ENCODE results near the gene COPS4.
"Not testable (repeated sequence)": the region's sequence is repeated elsewhere in the genome, so short reads cannot be mapped to it uniquely, and the experiment has no call there.

The COPS4 gene

DNA sequence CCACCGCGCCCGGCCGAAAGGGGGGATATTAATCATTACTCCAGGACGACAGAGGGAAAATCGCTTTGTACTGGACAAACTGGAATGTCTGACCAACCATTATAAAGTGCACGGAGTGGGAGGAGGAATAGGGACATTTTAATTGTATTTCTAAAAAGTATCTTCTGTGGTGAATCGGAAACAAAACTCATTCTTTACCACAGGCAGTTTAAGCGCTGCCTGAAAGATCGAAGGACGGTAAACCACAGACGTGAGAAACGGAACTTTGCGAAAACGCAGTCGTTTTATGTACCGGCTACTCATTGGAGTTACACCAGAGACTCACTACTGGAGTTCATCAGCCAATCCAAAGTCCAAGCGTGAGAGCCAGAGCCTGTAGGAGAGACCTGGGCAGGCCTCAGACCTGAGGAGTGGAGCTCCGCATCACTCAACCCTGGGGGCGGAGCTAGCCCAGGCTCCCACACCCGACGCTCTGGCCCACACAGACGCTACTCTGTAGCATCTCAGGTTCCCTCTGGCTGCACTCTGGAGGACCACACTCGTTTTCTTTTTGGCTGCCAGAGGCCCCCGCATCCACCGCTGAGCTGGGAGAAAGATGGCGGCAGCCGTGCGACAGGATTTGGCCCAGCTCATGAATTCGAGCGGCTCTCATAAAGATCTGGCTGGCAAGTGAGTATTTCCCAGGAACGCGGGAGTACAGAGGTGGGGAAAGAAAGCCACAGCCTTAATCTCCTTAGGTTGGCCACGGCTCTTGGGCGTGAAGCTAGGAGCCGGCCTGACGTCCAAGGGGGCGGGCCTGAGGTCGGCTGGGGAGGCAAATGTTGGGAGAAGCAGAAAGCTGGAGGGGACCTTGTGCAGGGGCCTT lies at the start of gene COPS4:
COPS4 (plus strand) TSS at position 554 of the 865 bp plus-strand sequence; CDS start at position 596, 42 bp downstream.
- peak; percentile 97 for DNase-seq

DNA sequence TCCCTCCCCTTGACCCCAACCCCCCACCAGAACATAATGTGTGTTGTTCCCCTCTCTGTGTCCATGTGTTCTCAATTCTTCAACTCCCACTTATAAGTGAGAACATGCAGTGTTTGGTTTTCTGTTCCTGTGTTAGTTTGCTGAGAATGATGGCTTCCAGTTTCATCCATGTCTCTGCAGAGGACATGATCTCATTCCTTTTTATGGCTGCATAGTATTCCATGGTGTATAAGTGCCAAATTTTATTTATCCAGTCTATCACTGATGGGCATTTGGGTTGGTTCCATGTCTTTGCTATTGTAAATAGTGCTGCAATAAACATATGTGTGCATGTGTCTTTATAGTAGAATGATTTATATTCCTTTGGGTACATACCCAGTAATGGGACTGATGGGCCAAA lies 47.5 kb upstream of the COPS4 start:
- not testable (repeated sequence) for DNase-seq

DNA sequence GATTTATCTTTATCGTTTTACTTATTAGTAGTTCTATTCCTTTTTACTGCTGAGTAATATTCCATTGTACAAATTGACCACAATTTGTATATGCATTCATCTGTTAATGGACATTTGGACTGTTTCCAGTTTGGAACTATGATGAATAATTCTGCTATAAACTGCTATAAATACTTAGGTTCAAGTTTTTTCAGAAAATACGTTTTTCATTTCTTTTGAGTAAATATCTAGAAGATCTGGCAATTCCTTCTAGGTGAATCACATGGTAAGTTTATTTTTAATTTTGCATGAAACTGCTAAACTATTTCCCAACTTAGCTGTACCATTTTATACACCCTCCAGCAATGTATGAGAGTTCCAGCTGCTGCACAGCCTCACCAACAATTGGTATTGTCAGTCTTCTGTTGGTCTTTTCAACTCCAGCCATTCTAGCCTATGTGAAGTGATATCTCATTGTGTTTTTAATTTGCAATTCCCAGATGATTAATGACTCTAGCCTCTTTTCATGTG lies 46.6 kb upstream of the COPS4 start:
- DNase-seq, result no peak

DNA sequence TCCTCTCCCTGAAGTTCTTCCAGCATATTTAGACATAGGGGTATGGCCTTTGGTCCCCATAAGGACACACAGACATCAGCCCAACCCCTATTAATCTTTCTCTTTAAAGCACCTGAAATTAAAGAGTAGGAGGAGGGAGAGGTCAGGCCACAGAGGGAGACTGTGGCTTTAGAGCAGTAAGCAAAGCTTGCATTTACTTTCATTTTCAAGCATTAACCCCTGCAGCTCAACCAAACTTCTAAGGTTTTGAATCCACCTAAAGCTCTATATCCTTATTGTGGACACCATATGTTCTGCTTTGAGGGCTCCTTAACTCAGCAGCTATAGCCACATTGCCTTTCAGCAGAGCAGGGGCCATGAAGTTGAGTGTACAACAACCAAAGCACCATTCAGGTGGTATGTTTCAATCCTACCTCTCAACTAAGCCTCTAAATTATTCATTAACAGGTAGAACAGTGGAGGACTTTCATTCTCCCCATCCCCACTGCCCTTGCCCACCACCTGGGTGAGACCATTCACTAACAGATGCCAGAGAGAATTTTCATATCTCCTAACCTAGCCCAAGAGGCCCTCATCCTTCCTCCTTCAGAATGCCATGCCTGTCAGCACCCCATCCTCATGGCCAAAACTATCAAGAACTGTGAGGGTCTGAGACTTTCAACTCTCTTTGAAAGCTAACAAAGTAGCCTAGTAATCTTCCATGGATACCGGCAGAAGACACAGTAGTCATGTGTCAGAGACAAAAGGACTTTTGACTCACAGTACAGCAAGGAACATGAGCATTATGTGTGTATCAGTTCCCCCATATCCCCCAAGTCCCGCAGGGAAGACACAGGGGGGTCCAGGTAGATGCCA lies 45.2 kb upstream of the COPS4 start:
- no peak for DNase-seq

DNA sequence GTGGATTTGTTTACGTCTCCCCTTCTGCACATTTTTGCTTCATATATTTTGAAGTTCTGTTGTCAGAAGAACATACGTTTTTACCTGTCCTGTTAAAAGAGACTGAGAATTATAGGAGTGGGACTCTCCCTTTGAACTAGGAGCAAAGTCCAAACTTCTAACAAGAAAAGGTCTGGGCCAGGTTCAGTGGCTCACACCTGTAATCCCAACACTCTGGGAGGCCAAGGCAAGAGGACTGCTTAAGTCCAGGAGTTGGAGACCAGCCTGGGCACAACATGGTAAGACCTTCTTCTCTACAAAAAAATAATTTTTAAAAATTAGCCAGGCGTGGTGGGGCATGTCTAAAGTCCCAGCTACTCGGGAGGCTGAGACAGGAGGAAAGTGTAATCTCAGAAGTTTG lies 40.1 kb upstream of the COPS4 start:
- no peak for DNase-seq

DNA sequence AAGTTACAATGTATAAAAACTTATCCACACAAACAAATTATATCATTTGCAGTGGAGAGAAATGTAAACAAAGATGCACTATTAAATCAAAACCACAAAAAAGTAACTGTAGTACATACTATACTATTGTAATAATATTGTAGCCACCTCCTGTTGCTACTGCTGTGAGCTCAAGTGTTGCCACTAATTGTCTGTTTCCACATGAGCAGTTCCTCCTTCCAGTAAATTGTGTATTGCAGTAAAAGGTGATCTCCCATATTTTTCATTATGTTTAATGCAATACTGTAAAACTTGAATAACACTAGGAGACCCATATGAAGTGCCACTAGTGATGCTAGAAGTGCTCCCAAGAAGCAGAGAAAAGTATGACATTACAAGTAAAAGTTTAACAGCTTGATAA lies 36.1 kb upstream of the COPS4 start:
- no peak for DNase-seq

DNA sequence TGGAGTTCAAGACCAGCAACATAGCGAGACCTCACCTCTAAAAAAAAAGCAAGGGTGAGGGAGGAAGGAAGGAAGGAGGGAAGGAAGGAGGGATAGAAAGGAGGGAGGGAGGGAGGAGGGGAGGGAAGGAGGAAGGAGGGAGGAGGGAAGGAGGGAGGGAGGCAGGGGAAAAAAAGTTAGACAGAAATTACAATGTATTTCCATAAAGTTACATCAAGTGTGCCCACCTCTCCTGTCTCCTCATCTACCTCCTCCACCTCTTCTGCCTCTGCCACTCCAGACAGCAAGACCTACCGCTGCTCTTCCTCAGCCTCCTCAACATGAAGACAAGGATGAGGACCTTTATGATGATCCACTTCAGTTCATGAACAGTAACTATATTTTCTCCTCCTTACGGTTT lies 32.7 kb upstream of the COPS4 start:
- no peak for DNase-seq

DNA sequence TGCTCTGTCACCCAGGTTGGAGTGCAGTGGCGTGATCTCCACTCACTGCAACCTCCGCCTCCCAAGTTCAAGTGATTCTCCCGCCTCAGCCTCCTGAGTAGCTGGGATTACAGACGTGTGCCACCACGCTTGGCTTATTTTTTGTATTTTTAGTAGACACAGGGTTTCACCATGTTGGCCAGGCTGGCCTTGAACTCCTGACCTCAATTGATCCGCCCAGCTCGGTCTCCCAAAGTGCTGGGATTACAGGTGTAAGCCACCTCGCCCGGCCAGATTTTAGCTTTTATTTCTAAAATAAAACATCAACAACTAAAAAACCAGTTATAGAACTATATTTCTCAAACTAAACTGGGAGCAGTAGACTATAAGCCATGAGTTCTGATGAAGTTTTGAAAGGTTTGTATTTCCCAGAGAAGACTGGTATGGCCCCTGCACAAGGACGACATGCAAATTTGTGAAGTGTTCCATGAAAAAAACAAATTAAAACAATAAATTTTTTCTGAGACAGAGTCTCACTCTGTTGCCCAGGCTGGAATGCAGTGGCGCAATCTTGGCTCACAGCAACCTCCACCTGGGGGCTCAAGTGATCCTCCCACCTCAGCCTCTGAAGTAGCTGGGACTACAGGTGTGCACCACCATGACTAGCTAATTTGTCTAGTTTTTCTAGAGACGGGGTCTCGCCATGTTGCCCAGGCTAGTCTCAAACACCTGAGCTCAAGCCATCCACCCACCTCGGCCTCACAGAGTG lies 31.8 kb upstream of the COPS4 start:
- DNase-seq, result not testable (repeated sequence)

DNA sequence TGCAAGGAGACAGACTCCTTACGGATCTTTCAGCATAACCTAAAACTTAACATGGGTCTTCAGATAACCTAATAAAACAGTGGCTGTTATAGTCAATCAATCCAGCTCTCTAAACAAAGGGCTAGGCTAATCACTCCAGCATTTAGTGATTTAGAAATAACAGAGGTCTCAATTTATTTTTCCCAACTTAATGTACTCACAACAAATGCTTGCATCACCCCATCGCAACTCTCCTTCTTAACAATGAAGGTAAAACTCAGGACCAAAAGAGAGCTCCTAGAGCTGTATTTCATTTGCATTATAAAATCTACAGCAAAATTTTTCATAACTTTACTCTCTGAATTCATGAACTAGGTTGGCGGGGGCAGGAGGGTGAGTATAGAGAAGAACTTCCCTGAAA lies 25.5 kb upstream of the COPS4 start:
- DNase-seq, result no peak

DNA sequence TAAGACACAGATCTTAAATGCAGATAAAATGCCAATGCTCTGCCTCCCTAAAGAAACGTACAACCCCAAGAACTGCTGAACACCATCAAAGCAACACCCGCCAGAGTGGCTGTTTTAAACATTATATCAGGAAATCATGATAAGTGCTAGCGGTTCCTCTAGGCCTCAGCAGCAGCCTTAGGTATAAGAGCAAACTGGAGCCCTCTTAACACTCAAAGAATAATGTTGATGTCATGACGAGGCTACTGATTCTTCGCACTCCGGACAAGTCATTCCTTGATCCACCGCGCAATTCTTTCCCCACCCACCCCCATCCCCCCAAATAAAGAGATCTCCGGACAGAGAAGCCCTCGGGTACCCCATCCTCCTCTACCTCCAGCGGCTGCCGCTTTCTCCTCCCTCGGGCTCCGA lies 24.9 kb upstream of the COPS4 start:
- DNase-seq, result no peak

DNA sequence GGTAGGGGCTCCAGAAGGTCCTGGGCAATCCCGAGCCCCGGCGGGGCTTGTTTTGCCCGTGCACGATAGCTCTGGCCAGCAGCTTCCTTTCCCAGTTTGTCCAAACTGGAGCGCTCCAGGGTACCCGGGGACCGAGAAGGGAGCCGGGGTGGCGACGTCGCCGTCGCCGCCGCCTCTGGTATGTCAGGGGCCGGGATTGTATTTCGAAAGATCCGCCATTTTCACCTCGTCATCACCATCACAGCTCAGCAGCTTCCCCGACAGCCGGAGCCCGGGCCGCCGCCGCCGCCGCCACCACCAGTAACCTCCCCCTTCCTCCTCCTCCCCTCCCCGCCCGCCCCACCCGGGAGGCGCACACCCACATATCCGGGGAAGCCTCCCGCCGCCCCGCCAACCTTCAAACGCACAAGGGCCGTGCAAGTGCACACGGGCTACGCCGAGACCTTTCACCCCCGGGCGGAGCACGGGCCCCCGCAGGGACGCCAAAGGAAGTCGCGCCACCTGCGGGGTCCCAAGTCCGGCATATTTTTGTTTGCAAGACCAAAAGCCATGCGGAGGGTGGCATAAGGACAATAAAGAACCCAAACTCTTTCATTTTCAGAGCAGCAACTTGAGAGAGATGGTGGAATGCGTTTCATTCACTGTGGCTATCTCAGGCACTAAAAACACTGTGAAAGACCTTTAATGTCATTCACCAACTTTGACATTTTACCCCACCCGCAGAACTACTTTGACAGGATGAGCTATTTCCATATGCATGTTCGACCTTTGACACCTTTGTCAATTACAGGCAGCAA lies 24.3 kb upstream of the COPS4 start, which contains the start of gene LIN54:
LIN54 (minus strand) TSS at position 302 of the 797 bp plus-strand sequence. CDS start 25,979 bp downstream, outside the sequence.
- DNase-seq, result peak; percentile 82

DNA sequence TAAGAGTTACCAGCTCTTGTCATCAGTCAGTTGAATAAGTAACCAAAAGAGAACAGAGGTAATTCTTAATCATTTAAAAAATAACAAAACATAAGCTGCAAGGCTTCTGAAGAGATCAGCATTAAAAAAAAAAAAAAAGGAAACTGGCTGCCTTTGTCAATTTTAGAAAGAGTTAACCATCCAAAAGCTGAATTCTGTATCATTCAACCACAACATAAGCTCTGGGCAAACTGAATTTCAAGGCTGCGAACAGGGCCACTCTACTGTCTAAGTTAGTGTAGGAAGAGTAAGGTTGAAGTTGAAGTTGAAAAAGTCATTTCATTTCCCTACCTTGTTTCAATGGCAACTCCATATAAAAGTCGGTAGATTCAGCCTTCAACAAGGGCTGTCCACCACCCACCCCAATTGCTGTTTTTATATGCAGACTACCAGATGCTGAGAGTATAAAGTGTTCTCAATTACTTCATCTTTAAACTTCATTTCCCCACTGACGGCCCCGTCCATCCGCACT lies 23.2 kb upstream of the COPS4 start:
- DNase-seq, result no peak

DNA sequence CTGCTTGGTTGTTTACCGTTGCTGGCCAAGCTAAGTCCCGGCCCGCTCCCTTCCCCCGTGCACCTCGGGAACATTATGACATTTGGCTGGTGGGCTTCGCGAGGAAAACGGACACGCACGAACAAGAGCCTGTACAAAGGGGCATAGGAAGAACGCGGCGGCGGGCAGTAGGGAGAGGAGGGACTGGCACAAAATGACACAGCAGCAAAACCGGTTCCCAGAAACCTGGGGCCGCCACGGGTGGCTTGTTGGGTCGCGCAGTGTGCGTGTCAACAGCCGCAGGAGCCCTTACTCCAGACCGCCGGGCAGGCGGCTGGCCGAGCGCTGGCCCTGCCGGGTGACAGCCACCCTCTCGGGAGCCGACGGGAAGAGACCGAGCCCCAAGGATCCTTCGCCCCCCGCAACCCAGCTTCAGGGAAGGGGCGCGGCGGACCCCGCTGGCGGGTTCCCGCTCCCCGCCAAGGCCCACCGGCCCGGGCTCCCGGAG lies 22.7 kb upstream of the COPS4 start:
- DNase-seq, result peak; percentile 38

DNA sequence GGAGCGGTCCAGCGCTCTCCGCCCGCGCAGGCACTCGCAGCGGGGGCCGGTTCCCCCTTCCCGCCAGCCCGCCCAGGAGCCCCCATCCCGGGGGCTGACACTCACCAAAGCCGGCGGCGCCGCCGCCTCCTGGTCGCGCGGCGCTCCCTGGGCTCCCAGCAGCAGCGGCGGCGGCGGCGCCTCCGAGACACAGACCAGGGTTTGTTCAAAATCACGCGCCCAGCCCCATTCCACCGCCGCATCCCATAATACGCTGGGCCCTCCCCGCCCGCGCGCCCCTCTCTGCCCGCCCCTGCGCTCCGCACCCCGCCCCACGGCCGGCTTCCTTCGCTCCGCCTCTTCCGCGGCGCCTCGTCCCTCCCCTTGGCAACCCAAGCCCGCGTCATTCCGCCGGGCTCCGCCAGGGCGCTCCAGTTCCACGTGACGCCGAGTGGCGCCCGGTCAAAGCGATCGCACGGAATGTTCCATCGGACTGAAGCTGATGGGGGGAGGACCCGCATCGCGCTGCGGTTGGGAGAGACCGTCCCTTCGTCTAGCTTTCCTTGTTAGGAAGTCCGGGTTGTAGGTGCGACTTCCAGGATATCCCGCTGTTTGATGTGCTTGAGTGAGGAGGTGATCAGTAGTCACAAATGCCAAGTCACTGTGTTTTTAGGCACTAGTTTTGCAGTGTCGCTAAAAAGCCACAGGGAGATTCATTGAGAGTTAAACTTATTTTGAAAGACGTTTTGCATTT lies 22.1 kb upstream of the COPS4 start:
- peak; percentile 96 for DNase-seq

DNA sequence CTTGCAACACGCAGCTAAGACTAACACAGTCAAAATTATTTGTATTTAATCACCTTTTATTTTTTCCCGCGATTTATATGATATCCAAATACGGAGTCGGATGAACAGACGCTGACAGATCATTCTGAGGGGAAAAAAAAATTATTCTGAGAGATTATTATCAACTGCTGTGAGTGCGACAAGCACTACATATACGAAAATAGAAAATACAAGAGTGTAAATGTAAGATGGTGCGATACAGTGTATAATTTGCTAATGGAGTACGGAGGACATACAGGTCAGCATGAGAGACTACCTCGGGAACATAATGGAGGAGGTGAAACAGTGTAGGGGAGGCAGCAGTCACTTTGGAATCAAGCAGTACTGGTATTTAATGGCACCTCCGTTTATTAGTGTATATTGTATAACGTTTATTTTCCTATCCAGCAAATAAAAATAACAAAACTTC lies 21.5 kb upstream of the COPS4 start:
- DNase-seq, result no peak

DNA sequence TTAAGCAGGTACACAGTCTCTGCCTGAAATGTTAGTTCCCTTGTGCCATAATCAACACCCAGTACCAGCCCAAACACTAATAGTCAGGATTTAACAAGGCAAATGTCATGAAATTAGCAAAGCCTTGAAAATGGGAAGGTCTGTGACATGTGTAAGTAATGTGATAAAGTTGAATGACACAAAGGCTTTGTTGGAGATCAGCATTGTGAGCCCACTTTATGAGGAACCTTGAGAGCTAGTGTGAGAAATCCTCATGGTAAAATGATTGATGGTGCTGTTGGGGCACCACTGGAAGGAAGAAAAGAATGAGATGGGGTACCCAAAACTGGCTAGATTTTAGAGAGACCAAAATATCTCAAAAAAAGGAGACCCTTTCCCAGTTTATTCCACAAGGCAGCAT lies 21.1 kb upstream of the COPS4 start:
- no peak for DNase-seq

DNA sequence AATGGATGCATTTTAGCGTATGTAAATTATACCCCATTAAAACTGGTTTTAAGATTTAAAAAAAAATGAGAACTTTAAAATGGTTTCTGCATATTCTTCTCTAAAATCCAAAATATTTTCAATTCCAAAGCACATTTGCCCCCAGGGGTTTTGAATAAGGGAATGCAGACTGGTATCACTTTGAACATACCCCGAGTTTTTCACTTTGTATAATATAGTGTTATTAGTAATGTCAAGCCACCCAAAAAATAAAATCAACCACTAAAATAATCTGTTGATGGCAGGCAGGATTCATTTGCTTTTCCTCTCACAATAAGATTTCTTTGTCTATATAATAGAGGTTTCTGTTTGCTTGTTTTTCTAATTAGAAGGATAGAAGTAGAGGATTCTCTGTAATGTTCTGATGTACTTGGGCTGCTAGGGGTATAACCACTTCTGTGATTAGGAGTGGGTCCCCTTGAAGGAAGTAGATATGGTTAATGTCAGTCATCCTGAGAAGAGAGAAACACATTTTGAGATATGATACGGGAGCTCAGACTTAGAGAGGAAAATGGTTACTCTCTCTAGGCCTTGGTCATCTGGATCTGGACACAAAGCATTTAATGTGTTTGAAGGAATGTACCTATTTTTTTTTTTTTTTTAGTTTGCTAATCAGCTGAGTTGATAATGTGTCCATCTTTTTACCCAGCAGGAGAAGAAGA lies 15.0 kb upstream of the COPS4 start:
- DNase-seq, result no peak

DNA sequence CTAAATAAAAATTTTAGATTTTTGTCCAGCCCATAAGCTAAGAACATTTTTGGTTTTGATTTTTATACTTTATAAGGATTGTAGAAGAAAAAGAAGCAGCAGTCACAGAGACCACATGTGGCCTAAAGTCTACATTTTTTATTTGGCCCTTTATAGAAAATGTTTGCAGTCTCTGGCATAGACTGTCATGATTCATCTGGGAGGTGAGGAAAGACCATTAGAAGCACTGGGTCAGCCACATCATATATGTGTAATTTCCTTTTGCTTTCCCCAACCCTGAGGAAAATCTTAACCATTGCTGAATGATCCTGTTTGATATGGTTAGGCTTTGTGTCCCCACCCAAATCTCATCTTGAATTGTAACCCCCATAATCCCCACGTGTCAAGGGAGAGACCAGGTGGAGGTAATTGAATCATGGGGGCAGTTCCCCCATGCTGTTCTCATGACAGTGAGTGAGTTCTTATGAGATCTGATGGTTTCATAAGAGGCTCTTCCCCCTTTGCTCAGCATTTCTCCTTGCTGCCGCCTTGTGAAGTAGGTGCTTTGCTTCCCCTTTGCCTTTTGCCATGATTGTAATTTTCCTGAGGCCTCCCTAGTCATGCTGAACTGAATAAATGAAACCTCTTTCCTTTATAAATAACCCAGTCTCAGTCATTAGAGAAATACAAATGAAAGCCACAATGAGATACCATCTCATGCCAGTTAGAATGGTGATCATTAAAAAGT lies 12.1 kb upstream of the COPS4 start:
- DNase-seq, result no peak

DNA sequence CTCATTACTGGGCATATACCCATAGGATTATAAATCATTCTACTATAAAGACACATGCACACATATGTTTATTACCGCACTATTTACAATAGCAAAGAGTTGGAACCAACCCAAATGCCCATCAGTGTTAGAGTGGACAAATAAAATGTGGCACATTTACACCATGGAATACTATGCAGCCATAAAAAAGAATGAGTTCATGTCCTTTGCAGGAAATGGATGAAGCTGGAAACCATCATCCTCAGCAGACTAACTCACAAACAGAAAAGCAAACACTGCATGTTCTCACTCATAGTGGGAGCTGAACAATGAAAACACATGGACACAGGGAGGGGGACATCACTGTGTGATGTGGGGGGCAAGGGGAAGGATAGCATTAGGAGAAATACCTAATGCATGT lies 11.4 kb upstream of the COPS4 start:
- not testable (repeated sequence) for DNase-seq
